Ishikawa (cell line): ENCODE results near the gene MAP2.

Experiments
- CEBPB ChIP-seq: IDR thresholded peaks from 2 replicates; pipeline ENCODE4 v1.6.1; 2012
- CREB1 ChIP-seq: IDR thresholded peaks from 2 replicates; pipeline ENCODE4 v1.6.1; 2012; ENCODE audit warnings: low read depth
- EGR1 ChIP-seq: IDR thresholded peaks from 2 replicates; pipeline ENCODE4 v1.6.1; 2012
- EP300 ChIP-seq: IDR thresholded peaks from 2 replicates; pipeline ENCODE4 v1.6.1; 2012; ENCODE audit warnings: borderline replicate concordance
- NFIC ChIP-seq: IDR thresholded peaks from 2 replicates; pipeline ENCODE4 v1.6.1; 2012
- TAF1 ChIP-seq: IDR thresholded peaks from 2 replicates; pipeline ENCODE4 v1.6.1; 2012; ENCODE audit warnings: low read depth, mild to moderate bottlenecking
- TEAD4 ChIP-seq: IDR thresholded peaks from 2 replicates; pipeline ENCODE4 v1.6.1; 2012
- YY1 ChIP-seq: IDR thresholded peaks from 2 replicates; pipeline ENCODE4 v1.6.1; 2012; ENCODE audit warnings: low read depth
- TF ChIP-seq, protein P1 (sequence below): IDR thresholded peaks from 2 replicates; pipeline ENCODE4 v1.6.1; 2012
- TF ChIP-seq, protein P2 (sequence below): IDR thresholded peaks from 2 replicates; pipeline ENCODE4 v1.6.1; 2012; ENCODE audit warnings: low read depth, mild to moderate bottlenecking

DNA sequence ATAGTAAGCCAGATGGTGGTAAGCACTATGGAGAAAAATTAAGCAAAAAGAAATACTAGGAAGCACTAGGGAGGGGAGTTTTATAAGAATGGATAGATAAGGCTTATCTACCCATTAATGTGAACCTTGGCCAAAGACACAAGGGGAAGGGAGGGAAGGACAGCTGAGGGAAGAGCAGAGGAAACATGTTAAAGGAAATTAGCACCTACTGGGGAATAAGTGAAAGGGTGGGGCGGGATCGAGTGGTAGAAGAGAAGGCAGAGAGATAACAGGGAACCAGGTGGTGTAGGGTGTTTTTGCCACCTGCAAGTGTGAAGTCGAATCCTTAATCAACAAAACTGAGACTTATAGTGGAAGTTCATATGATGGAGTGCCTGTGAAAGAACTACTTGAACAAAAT lies 349.5 kb downstream of the MAP2 start:
- no peak for TF ChIP-seq EGR1
- TF ChIP-seq TAF1: no peak
- no peak for TF ChIP-seq YY1
- TF ChIP-seq, protein P1, sequence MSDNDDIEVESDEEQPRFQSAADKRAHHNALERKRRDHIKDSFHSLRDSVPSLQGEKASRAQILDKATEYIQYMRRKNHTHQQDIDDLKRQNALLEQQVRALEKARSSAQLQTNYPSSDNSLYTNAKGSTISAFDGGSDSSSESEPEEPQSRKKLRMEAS: no peak
- TF ChIP-seq EP300: no peak
- no peak for TF ChIP-seq NFIC
- TF ChIP-seq CEBPB: no peak
- no peak for TF ChIP-seq TEAD4
- TF ChIP-seq, protein P2, sequence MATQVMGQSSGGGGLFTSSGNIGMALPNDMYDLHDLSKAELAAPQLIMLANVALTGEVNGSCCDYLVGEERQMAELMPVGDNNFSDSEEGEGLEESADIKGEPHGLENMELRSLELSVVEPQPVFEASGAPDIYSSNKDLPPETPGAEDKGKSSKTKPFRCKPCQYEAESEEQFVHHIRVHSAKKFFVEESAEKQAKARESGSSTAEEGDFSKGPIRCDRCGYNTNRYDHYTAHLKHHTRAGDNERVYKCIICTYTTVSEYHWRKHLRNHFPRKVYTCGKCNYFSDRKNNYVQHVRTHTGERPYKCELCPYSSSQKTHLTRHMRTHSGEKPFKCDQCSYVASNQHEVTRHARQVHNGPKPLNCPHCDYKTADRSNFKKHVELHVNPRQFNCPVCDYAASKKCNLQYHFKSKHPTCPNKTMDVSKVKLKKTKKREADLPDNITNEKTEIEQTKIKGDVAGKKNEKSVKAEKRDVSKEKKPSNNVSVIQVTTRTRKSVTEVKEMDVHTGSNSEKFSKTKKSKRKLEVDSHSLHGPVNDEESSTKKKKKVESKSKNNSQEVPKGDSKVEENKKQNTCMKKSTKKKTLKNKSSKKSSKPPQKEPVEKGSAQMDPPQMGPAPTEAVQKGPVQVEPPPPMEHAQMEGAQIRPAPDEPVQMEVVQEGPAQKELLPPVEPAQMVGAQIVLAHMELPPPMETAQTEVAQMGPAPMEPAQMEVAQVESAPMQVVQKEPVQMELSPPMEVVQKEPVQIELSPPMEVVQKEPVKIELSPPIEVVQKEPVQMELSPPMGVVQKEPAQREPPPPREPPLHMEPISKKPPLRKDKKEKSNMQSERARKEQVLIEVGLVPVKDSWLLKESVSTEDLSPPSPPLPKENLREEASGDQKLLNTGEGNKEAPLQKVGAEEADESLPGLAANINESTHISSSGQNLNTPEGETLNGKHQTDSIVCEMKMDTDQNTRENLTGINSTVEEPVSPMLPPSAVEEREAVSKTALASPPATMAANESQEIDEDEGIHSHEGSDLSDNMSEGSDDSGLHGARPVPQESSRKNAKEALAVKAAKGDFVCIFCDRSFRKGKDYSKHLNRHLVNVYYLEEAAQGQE: no peak
- TF ChIP-seq CREB1: no peak
